SHP77 (cell line): ENCODE measurements around the gene USP28.
A peak's percentile ranks its signal among the peaks of the same experiment; 100 is the strongest.
"Not testable (repeated sequence)": the region's sequence is repeated elsewhere in the genome, so short reads cannot be mapped to it uniquely, and the experiment has no call there.

ENCODE experiments used
- DNase-seq, 2 experiments: peaks; one replicate each; lab custom pipeline; 2025; lab: John Stamatoyannopoulos, UW

The USP28 gene

GRCh38 chr11:113773416-113774173, 101.8 kb downstream of the USP28 start, which contains the start of gene ZW10:
Gene ZW10 (minus strand): TSS chr11:113773692. CDS start chr11:113773666, 26 bp downstream.
- DNase-seq: peak; percentile 87 to 94

GRCh38 chr11:113773092-113773415, 102.3 kb downstream of the USP28 start:
- DNase-seq: peak in 1 of 2 experiments; percentile 23

- DNase-seq: no peak
Measured at GRCh38 chr11:113771964-113772363, 103.4 kb downstream of the USP28 start.

- DNase-seq: no peak
Measured at GRCh38 chr11:113764527-113765219, 110.7 kb downstream of the USP28 start.

GRCh38 chr11:113763040-113763439, 112.3 kb downstream of the USP28 start:
- DNase-seq: not testable (repeated sequence)

- no peak for DNase-seq
Measured at GRCh38 chr11:113760241-113760640, 115.1 kb downstream of the USP28 start.

- DNase-seq: no peak
Measured at GRCh38 chr11:113752932-113753331, 122.4 kb downstream of the USP28 start.
